ENCODE measurements around the gene SH3BP1. TPM values are rescaled to one million over a fixed set of nuclear protein-coding genes. Genes with fewer than 3 reads are reported as not detected.
A peak's percentile ranks its signal among the peaks of the same experiment; 100 is the strongest.
"Not testable (repeated sequence)": the region's sequence is repeated elsewhere in the genome, so short reads cannot be mapped to it uniquely, and the experiment has no call there.

The SH3BP1 gene
- polyA plus RNA-seq, 1 donor = 59.4 TPM

DNA sequence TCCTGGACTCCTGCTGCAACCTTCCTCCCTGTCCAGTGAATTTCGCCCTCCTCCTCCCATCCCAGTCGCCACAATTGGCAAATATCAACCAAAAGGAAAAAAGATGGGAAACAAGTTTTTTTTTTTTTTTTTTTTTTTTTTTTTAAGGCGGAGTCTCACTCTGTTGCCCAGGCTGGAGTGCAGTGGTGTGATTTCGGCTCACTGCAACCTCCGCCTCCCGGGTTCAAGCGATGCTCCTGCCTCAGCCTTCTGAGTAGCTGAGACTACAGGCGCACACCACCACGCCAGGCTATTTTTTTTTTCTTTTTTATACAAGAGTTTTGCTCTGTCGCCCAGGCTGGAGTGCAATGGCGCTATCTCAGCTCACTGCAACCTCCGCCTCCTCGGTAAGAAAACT, 56.8 kb downstream of the SH3BP1 start:
- Histone ChIP-seq H3K4me3 (ENCODE audit: low read length) (peak overlapping the region; percentile 31), H3K36me3 (ENCODE audit: control insufficient read depth, insufficient read depth, low read length) (peaks cover 25% of the 10 kb centered on the region), H3K4me1 (ENCODE audit: control insufficient read depth, insufficient read depth, low read length) (peaks cover 15% of the 10 kb centered on the region)
- H3K27me3 ChIP-seq (ENCODE audit: control insufficient read depth, insufficient read depth, low read length); H3K27ac ChIP-seq (ENCODE audit: low read length); H3K9me3 ChIP-seq (ENCODE audit: control insufficient read depth, low read depth, low read length); DNase-seq: not testable (repeated sequence)
- no CpG with 5 or more reads among the region's 13 CpGs for WGBS (ENCODE audit: insufficient coverage, low lambda C conversion rate)

DNA sequence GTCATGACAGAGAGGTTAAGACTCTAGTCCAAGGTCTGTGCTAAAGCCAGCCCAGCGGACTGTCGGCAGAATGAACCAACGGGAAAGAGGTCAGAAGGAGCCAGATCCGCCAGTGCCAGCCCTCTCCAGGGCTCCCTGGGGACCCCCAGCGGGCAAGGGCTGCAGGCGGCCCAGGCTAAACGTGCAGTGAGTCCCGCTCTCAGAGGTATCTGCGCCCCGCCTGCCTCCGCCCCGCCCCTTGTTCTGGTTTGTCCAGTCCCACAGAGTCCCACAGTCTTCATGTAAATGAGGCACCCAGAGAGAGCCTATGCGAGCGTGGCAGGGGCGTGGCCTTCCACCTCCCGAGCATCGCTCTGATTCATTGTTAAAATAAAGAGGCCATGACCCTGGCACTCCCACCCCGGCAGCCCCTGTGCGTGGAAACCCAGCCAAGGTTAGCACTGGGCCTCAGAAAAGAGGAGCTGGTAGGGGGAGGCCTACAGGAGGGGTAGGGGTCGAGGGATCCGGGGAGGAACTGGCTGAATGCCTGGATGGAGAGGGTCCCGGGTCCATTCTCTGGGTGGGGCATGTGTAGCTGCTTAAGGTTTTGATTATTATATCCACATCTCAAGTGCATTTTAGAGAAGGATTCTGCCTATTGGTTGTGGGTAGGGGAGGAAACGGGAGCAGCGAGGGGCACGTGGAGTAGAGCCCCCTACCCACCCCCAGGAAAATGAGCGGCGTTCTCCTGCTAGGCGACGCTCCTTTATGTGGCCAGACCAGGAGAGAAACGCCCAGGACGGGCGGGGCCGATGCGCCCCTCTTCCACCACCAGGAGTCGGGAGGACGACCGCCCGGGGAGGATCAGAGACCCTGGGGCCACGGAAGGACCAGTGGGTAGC, 57.4 kb downstream of the SH3BP1 start, which contains the start of gene TRIOBP:
TRIOBP (plus strand) TSS at position 392 of the 881 bp plus-strand sequence. CDS start 4,318 bp downstream, outside the sequence.
- no peak within 1 kb of the TSS for H3K27ac ChIP-seq (ENCODE audit: low read length)
- peaks cover 16% of the 10 kb centered on the region for H3K4me1 ChIP-seq (ENCODE audit: control insufficient read depth, insufficient read depth, low read length)
- no CpG with 5 or more reads among the region's 39 CpGs for WGBS (ENCODE audit: insufficient coverage, low lambda C conversion rate)
- peak; percentile 89 to 94 for DNase-seq
- no peaks in the 10 kb centered on the region for H3K9me3 ChIP-seq (ENCODE audit: control insufficient read depth, low read depth, low read length)
- H3K36me3 ChIP-seq (ENCODE audit: control insufficient read depth, insufficient read depth, low read length) = peaks cover 19% of the 10 kb centered on the region
- peak within 1 kb of the TSS; percentile 31 for H3K4me3 ChIP-seq (ENCODE audit: low read length)
- no peaks in the 10 kb centered on the region for H3K27me3 ChIP-seq (ENCODE audit: control insufficient read depth, insufficient read depth, low read length)

DNA sequence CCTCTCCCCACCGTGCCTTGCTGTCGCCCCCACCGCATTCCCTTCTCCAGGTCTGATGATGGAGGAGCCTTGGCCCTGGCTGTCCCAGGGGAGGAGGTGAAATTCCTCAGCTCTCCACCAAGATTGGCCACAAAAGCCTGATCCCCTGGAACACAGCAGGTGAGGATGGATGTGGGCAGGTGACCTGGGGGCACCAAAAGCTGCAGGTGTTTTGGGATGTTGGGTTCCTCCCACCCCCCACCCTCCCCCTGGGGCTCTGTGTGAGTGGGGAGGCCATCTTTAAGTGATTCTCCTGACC, 58.0 kb downstream of the SH3BP1 start:
- no peaks in the 10 kb centered on the region for H3K9me3 ChIP-seq (ENCODE audit: control insufficient read depth, low read depth, low read length)
- H3K36me3 ChIP-seq (ENCODE audit: control insufficient read depth, insufficient read depth, low read length) = peaks cover 15% of the 10 kb centered on the region
- no CpG with 5 or more reads among the region's 3 CpGs for WGBS (ENCODE audit: insufficient coverage, low lambda C conversion rate)
- no peak for DNase-seq
- no peak overlapping the region for H3K27ac ChIP-seq (ENCODE audit: low read length)
- H3K27me3 ChIP-seq (ENCODE audit: control insufficient read depth, insufficient read depth, low read length) = no peaks in the 10 kb centered on the region
- H3K4me1 ChIP-seq (ENCODE audit: control insufficient read depth, insufficient read depth, low read length) = peaks cover 16% of the 10 kb centered on the region
- peak overlapping the region; percentile 18 for H3K4me3 ChIP-seq (ENCODE audit: low read length)

DNA sequence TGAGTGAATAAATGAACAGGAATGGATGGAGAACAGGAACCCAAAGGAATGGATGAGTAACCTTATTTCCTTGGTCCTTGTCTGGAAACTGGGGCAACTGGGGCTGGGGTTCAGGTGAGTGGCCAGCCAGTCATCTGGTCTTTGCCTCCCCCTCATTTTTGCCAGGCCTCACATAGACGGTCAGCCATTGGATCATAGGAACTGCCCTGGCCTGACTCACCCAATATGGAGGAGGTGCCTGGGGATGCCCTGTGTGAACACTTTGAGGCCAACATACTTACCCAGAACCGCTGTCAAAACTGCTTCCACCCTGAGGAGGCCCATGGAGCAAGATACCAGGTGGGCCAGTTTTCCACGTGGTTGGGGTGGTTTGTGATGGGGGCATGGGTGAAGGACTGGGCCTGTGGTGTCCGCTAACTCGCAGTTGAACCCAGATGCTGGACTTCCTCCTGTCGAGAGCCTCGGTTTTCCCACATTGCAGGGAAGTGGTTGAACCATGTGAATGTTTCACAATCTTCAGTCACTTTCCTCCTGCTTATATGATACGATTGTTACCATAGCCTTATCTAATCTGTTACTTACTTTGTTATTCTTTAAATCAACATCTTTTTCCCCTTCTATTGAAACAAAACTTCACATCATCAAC, 61.8 kb downstream of the SH3BP1 start:
- Histone ChIP-seq H3K4me3 (ENCODE audit: low read length) (no peak overlapping the region), H3K27ac (ENCODE audit: low read length) (no peak overlapping the region), H3K36me3 (ENCODE audit: control insufficient read depth, insufficient read depth, low read length) (no peaks in the 10 kb centered on the region), H3K27me3 (ENCODE audit: control insufficient read depth, insufficient read depth, low read length) (no peaks in the 10 kb centered on the region), H3K9me3 (ENCODE audit: control insufficient read depth, low read depth, low read length) (no peaks in the 10 kb centered on the region), H3K4me1 (ENCODE audit: control insufficient read depth, insufficient read depth, low read length) (peaks cover 12% of the 10 kb centered on the region)
- peak; percentile 12 to 39 for DNase-seq
- no CpG with 5 or more reads among the region's 8 CpGs for WGBS (ENCODE audit: insufficient coverage, low lambda C conversion rate)

DNA sequence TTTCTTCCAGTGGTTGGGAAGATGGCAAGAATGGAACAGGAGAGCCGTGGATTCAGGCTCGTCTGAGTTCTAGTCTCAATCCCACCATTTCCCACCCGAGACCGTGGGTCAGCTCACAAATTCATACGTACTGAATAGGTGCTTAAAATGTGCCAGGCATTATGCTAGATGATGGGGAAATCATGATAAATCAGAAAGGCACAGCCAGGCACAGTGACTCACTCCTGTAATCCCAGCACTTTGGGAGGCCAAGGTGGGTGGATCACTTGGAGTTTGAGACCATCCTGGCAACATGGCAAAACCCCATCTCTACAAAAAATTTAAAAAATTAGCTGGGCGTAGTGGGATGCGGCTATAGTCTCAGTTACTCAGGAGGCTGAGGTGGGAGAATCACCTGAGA, 64.4 kb downstream of the SH3BP1 start:
- Histone ChIP-seq H3K4me1 (ENCODE audit: control insufficient read depth, insufficient read depth, low read length) (peaks cover 5% of the 10 kb centered on the region), H3K9me3 (ENCODE audit: control insufficient read depth, low read depth, low read length) (peaks cover under 1% of the 10 kb centered on the region), H3K4me3 (ENCODE audit: low read length) (no peak overlapping the region), H3K36me3 (ENCODE audit: control insufficient read depth, insufficient read depth, low read length) (no peaks in the 10 kb centered on the region), H3K27ac (ENCODE audit: low read length) (no peak overlapping the region), H3K27me3 (ENCODE audit: control insufficient read depth, insufficient read depth, low read length) (no peaks in the 10 kb centered on the region)
- no CpG with 5 or more reads among the region's 7 CpGs for WGBS (ENCODE audit: insufficient coverage, low lambda C conversion rate)
- DNase-seq = no peak

DNA sequence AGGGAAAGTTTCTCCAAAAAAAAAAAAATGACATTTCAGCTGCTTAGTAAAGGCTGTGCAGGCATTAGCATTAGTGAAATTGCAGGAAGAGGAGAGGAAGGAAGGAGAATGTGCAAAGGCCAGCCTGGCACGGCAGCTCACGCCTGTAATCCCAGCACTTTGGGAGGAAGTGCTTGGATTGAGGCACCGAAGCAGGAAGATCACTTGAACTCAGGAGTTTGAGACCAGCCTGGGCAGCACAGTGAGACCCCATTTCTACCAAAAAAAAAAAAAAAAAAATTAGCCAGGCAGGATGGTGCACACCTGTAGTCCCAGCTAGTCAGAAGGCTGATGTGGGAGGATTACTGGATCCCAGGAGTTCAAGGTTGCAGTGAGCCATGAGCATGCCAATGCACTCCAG, 65.2 kb downstream of the SH3BP1 start:
- H3K36me3 ChIP-seq (ENCODE audit: control insufficient read depth, insufficient read depth, low read length) = no peaks in the 10 kb centered on the region
- peaks cover 5% of the 10 kb centered on the region for H3K4me1 ChIP-seq (ENCODE audit: control insufficient read depth, insufficient read depth, low read length)
- WGBS (ENCODE audit: insufficient coverage, low lambda C conversion rate) = no CpG with 5 or more reads among the region's 3 CpGs
- peaks cover 8% of the 10 kb centered on the region for H3K9me3 ChIP-seq (ENCODE audit: control insufficient read depth, low read depth, low read length)
- no peaks in the 10 kb centered on the region for H3K27me3 ChIP-seq (ENCODE audit: control insufficient read depth, insufficient read depth, low read length)
- no peak for DNase-seq
- no peak overlapping the region for H3K4me3 ChIP-seq (ENCODE audit: low read length)
- no peak overlapping the region for H3K27ac ChIP-seq (ENCODE audit: low read length)

DNA sequence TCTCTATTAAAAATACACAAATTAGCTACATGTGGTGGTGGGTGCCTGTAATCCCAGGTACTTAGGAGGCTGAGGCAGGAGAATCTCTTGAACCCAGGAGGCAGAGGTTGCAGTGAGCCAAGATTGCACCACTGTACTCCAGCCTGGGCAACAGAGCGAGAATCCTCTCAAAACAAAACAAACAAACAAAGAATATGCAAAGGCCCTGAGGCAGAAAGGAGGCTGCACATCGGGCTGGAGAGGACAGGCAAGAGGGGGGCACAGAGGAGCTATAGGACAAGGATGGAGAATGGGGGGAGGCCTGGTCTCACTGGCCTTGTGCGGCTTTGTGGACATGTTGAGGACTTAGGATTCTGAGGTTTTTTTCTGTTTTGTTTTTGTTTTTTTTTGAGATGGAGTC, 65.7 kb downstream of the SH3BP1 start:
- H3K27me3 ChIP-seq (ENCODE audit: control insufficient read depth, insufficient read depth, low read length) = no peaks in the 10 kb centered on the region
- H3K9me3 ChIP-seq (ENCODE audit: control insufficient read depth, low read depth, low read length) = peaks cover 8% of the 10 kb centered on the region
- WGBS (ENCODE audit: insufficient coverage, low lambda C conversion rate) = 100% methylated on average over 2 of the region's 3 CpGs
- H3K27ac ChIP-seq (ENCODE audit: low read length) = no peak overlapping the region
- H3K4me3 ChIP-seq (ENCODE audit: low read length) = no peak overlapping the region
- no peak for DNase-seq
- no peaks in the 10 kb centered on the region for H3K36me3 ChIP-seq (ENCODE audit: control insufficient read depth, insufficient read depth, low read length)
- peaks cover 5% of the 10 kb centered on the region for H3K4me1 ChIP-seq (ENCODE audit: control insufficient read depth, insufficient read depth, low read length)

Other genes starting within 250 kb of the SH3BP1 start
- 0.27 TPM for gene ELFN2, start 212.2 kb upstream of the SH3BP1 start, polyA plus RNA-seq
- gene MFNG, start 153.3 kb upstream of the SH3BP1 start, polyA plus RNA-seq = 9.1 TPM
- gene CARD10, start 120.3 kb upstream of the SH3BP1 start, polyA plus RNA-seq = 36.0 TPM
- gene CDC42EP1, start 79.2 kb upstream of the SH3BP1 start, polyA plus RNA-seq = 50.3 TPM
- 308 TPM for gene LGALS2, start 59.6 kb upstream of the SH3BP1 start, polyA plus RNA-seq
- 49.7 TPM for gene GGA1, start 30.8 kb upstream of the SH3BP1 start, polyA plus RNA-seq
- gene PDXP, start 19.1 kb downstream of the SH3BP1 start, polyA plus RNA-seq = 24.7 TPM
- 644 TPM for gene LGALS1, start 36.0 kb downstream of the SH3BP1 start, polyA plus RNA-seq
- 18.1 TPM for gene NOL12, start 46.7 kb downstream of the SH3BP1 start, polyA plus RNA-seq
- 43.5 TPM for gene TRIOBP, start 57.4 kb downstream of the SH3BP1 start, polyA plus RNA-seq
- gene GCAT, start 168.3 kb downstream of the SH3BP1 start, polyA plus RNA-seq = 9.2 TPM
- gene GALR3, start 183.7 kb downstream of the SH3BP1 start, polyA plus RNA-seq = 0.04 TPM
- gene ANKRD54, start 204.7 kb downstream of the SH3BP1 start, polyA plus RNA-seq = 25.1 TPM
- 644 TPM for gene EIF3L, start 209.8 kb downstream of the SH3BP1 start, polyA plus RNA-seq

Data from large intestine (tissue), 3 donors.